Measurements from ENCODE around the gene FAM193A. TPM values are rescaled to one million over a fixed set of nuclear protein-coding genes. Genes with fewer than 3 reads are reported as not detected.
"Not testable (repeated sequence)": the region's sequence is repeated elsewhere in the genome, so short reads cannot be mapped to it uniquely, and the experiment has no call there.

FAM193A gene
- total RNA-seq, 6 experiments from 2014 or later = 20.4 to 22.3 (median 20.8) TPM

- H3K4me3 Mint-ChIP-seq = no peak overlapping the region
- no peak overlapping the region; the same call in 1 of the 2 replicates for H3K27ac Mint-ChIP-seq
- DNase-seq = no peak
- peaks cover 21% of the 10 kb centered on the region; the same call in 1 of the 2 replicates for H3K36me3 Mint-ChIP-seq (ENCODE audit: low read depth)
- no peak for TF ChIP-seq CTCF (IDR thresholded peaks at IDR 0.05)
- no peaks in the 10 kb centered on the region for H3K9me3 Mint-ChIP-seq
- no peaks in the 10 kb centered on the region for H3K4me1 Mint-ChIP-seq (ENCODE audit: low read depth)
- H3K27me3 Mint-ChIP-seq (ENCODE audit: insufficient read depth) = no peaks in the 10 kb centered on the region; the same call in none of the 2 replicates
These were observed 25.8 kb upstream of the FAM193A start for GRCh38 chr4:2510351-2511259.

GRCh38 chr4:2511645-2512131, 24.8 kb upstream of the FAM193A start:
- H3K27me3 Mint-ChIP-seq (ENCODE audit: insufficient read depth) = no peaks in the 10 kb centered on the region; the same call in none of the 2 replicates

GRCh38 chr4:2512396-2513135, 23.9 kb upstream of the FAM193A start:
- Mint-ChIP-seq H3K4me3 (no peak overlapping the region), H3K4me1 (ENCODE audit: low read depth) (no peaks in the 10 kb centered on the region), H3K27me3 (ENCODE audit: insufficient read depth) (no peaks in the 10 kb centered on the region; the same call in none of the 2 replicates), H3K27ac (no peak overlapping the region), H3K36me3 (ENCODE audit: low read depth) (peaks cover 26% of the 10 kb centered on the region; the same call in 1 of the 2 replicates), H3K9me3 (no peaks in the 10 kb centered on the region)
- TF ChIP-seq CTCF (IDR thresholded peaks at IDR 0.05) = no peak
- DNase-seq = no peak

More at GRCh38 chr4:2511645-2512131, 24.8 kb upstream of the FAM193A start:
- DNase-seq = no peak
- Mint-ChIP-seq H3K4me3 (no peak overlapping the region), H3K36me3 (ENCODE audit: low read depth) (peaks cover 26% of the 10 kb centered on the region; the same call in 1 of the 2 replicates), H3K9me3 (no peaks in the 10 kb centered on the region), H3K4me1 (ENCODE audit: low read depth) (no peaks in the 10 kb centered on the region), H3K27ac (no peak overlapping the region; the same call in 1 of the 2 replicates)
- no peak for TF ChIP-seq CTCF (IDR thresholded peaks at IDR 0.05)

- peaks cover 26% of the 10 kb centered on the region; the same call in 1 of the 2 replicates for H3K36me3 Mint-ChIP-seq (ENCODE audit: low read depth)
- DNase-seq; H3K4me3 Mint-ChIP-seq; H3K27me3 Mint-ChIP-seq (ENCODE audit: insufficient read depth); H3K9me3 Mint-ChIP-seq; H3K27ac Mint-ChIP-seq; H3K4me1 Mint-ChIP-seq (ENCODE audit: low read depth): not testable (repeated sequence)
These were observed 22.3 kb upstream of the FAM193A start for GRCh38 chr4:2514193-2514592.

GRCh38 chr4:2514944-2515343, 21.5 kb upstream of the FAM193A start:
- peaks cover 26% of the 10 kb centered on the region; the same call in 1 of the 2 replicates for H3K36me3 Mint-ChIP-seq (ENCODE audit: low read depth)
- H3K27me3 Mint-ChIP-seq (ENCODE audit: insufficient read depth); H3K4me1 Mint-ChIP-seq (ENCODE audit: low read depth); DNase-seq; H3K4me3 Mint-ChIP-seq; H3K9me3 Mint-ChIP-seq; H3K27ac Mint-ChIP-seq: not testable (repeated sequence)

DNA sequence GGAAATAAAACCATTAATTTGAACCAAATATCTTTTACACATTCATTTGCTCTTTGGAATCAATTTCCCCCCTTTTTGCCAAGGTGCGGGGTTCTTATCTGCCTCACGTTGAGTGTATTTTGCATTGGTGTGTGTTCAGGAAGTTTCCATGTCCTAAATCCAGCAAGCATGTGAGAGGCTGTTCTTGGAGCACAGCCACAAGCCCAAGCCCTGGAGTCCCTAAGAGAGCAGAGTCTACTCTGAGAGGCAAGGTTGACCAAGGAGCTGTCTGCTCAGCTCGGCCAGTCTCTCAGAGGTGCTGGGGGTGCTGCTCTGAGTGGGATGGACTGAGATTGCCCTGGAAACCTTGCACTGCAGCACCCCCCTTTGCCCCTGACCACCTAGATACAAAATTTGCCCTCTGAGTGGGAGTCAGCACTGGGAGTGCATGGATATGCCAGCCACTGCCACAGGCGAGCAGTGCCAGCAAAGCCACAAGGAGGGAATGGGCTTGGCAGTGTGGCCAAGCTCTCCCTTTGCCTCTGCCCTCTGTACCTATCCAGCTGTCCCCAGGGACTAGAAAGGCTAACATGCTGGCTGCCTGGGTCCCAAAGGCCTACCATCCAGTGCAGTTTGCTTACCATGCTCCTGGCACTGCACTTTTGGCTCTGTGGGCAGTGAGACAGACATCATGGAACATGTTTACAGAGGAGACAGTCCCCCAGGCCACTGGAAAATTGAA, 20.5 kb upstream of the FAM193A start:
- no peak overlapping the region for H3K4me3 Mint-ChIP-seq
- no peaks in the 10 kb centered on the region for H3K9me3 Mint-ChIP-seq
- peaks cover 26% of the 10 kb centered on the region; the same call in 1 of the 2 replicates for H3K36me3 Mint-ChIP-seq (ENCODE audit: low read depth)
- H3K27me3 Mint-ChIP-seq (ENCODE audit: insufficient read depth) = no peaks in the 10 kb centered on the region; the same call in none of the 2 replicates
- no peak overlapping the region for H3K27ac Mint-ChIP-seq
- no peak for TF ChIP-seq CTCF (IDR thresholded peaks at IDR 0.05)
- H3K4me1 Mint-ChIP-seq (ENCODE audit: low read depth) = no peaks in the 10 kb centered on the region
- DNase-seq = no peak
